Stimulated activated CD4-positive, alpha-beta T cell treated with anti-CD3 and anti-CD28 coated beads, TNF-alpha, amount 100 ng/mL, for 1 hour (primary cell): ENCODE results near the gene GNG13.
"Not testable (repeated sequence)": the region's sequence is repeated elsewhere in the genome, so short reads cannot be mapped to it uniquely, and the experiment has no call there.

Source experiments
- DNase-seq, 3 donors: peaks; one replicate each; pipeline ENCODE4 v3.0.0-alpha.2; 2020; ENCODE audit warnings: low read depth in 3 of 3, low spot score in 1 of 3

Gene GNG13

DNA sequence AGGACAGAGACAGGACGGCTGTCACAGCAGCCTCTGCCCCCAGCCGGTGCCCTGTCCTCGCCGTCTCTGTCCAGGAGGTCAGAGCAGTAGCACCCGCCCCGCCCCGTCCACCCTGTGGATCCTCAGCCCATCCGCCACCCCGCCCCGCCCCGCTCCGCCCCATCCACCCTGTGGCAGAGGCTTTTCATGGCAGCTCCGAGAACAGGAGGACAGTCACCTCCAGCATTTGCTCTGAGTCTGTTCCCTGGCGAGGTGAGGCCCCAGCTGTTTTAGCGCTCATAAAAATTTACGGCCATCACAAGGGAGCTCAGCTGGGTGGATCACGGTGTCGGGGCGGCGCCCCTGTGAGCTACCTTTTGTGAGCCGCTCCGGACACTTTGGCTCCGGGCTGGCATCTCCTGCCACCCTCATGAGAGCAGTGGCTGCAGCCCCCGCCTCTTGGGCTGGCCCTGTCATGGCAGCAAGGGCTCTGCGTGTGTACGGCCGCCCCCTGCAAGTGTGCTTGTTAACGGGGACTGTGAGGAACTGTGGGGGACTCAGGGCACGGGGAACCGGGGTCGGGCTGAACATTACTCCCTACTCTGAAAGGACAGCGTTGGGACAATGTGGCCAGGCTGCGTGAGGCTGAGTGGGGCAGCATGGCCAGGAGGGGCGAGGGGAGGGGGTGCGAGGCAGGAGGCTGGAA, 32.3 kb upstream of the GNG13 start:
- no peak for DNase-seq

DNA sequence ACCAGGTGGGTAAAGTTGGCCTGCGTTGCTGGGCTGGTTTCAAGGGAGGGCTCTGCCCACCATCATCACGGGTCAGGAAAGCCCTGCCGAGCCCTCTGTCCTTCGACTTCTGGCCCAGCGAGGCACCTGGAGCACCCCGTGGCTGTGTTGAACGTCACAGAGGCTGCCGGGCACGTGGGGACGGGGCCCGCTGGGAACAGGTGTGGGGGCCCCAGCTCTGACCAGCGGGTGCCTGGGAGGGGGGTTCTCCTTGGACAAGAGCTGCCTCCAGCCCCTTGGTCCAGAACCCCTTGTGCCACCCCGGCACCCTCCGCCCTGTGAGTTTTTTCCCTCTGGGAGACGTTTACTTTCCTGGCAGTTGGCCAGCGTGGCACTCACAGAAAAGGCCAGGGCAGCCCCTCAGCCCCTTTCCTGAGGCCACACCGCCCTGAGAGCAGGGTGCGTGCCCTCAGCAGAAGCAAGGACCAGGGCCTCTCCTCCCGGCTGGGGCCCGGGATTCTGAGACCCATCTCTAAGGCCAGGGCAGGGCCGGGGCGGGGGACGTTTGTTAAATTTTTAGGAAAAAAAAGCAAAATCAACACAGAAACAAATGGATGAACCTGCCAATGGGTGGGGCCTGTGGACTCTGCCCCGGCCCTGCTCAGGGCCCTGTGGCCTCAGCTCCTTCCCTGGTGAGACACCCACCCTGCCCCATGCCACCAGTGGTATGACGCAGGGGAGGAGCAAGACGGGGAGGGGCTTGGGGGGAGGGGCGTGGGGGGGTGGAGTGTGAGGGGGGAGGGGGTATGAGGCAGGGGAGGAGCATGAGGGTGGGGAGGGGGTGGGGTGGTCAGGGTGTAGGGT, 31.3 kb upstream of the GNG13 start:
- no peak for DNase-seq

DNA sequence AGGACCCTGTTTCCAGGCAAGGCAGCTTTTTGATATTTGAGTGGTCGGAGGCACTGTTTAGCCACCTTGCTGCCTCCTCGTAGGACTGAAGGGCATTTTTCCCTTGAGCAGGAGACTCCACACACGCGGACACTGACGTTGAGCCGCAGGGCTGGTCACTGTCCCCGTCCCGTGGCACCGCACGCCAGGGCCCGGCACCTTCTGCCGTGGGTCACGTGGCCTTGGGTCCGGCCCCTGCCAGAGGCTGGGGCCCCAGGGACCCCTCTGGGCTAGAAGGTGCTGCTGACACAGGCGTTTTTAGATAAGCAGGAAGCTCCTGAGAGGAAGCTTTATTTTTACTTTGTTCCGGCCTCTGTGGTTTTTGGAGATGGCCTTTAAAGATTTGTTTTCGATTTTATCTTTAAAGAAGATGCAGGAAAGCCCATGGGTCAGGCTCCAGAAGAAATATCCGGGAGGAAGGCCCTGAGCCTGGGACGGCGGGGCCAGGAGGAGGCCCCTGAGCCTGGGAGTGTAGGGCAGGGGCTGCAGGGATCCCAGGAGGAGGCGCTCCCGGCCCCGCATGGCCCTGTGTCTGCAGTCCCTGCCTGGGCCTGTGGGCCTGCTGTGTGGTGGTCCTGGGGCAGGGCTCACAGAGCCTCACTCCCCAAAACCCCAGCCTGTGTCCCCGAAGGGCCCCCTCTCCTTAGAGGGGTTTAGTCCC, 30.5 kb upstream of the GNG13 start:
- no peak for DNase-seq

DNA sequence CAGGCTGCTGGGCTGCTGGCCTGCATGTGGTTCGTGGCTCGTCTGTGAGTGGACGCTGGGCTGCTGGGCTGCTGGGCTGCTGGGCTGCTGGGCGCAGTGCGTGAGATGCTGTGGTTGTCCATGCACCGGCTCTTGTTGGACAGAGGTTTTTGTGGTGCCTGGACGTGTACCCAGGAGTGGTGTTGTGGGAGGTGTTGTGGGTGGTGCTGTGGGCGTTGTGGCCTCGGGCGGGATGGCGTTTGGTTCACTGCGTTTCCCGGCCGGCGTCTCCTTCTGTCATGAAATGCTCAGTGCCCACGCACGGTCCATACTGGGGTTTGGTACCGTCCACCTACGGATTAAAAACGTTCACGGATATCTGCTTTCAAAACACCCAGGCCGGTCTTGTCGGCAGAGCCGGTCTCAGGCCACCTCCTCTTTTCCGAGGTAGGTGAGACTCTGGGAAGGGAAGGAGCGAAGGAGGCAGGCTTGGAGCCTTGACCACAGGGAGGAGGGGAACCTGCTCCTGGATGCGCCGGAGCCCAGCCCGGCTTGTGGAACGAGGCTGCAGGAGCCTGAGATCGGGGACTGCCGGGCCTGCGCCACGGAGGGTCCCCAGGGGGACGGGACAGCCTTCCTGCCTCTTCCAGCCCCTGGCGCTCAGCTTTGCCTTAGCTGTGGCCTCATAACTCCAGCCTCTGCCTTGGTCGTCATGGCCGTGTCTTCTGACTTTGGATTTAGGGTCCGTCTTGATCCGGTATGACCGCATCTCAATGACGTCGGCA, 29.8 kb upstream of the GNG13 start:
- DNase-seq, result no peak

DNA sequence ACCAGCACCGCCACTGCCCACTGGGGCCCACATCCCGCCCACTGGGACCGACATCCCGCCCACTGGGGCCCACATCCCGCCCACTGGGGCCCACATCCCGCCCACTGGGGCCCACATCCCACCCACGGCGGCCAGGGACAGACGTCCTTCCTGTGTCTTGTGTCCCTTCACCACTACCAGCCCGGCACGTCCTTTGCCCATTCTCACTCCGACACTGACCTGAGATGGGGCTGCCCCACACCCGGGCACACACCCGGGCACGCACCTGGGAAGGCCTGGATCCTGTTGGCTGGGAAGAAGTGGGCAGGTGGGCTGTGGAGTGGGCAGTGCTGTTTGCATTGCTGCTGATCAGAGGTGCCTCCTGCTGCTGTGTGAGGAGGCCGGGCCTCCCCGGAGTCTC, 28.4 kb upstream of the GNG13 start:
- DNase-seq, result no peak

DNA sequence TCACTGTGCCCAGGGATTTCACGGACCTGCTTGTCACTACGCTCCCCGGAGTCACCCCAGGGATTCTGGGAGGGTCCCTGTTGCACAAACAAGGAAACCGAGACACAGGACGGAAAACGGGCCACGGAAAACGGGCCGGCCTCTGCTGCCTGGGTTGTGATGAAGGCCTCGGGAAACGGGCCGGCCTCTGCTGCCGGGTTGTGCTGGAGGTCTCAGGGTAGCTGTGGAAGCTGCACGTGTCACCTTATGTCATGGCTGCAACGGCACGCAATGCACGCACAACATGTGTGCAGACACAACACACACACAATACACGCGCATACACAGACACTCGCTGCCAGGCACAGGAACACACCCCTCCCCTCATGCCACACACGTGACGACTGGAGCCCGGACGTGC, 27.0 kb upstream of the GNG13 start:
- no peak for DNase-seq

DNA sequence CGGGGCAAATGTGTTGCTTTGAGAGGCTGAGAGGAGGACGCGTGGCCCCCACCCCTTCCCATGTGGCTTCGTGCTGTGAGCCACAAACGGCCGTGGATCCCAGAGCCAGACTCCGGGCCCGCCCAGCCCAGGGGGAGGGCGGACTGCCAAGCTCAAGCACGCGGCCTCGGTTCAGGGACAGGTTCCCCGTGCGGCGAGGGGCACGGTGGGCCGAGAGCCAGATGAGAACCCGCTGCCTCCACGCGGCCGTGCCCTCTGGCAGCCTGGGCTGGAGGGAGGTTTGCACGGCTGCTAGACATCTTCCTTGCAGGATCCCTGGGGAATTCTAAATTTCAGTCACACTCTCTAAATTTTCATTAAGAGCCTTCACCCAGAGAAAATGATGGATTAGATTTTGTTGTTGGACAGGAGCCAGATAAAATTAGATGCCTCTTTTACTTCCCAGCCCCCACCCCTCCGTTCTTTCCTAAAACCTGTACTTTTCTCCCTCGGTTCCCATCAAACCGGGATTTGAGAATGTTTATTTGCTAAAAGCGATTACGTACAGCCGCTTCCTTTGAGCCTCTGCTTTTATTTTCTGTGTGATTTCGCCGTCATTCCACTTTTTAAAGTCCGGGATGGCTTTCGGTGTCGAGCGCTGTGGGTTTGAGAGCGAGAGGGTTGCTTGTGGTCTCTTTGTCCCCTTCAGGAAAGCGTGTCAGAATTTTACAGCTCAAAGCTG, 25.0 kb upstream of the GNG13 start:
- DNase-seq, result no peak

DNA sequence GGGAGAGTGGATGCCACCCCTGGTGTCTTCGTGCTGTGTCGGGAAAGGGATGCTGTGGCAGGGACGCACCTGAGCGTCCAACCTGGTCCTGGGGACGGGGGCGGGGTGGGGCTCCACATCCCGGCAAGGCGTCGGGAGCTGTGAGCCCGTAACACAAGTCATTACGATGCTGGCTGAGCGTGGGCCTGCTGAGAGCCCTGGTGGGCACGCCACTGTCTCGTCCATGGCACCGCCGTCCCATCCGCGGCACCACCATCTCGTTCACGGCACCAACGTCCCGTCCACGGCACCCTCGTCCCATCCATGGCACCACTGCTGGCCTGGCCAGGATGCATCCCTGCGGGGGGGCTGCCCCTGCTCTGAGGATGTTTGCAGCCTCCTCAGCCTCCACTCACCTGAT, 24.1 kb upstream of the GNG13 start:
- DNase-seq, result no peak

DNA sequence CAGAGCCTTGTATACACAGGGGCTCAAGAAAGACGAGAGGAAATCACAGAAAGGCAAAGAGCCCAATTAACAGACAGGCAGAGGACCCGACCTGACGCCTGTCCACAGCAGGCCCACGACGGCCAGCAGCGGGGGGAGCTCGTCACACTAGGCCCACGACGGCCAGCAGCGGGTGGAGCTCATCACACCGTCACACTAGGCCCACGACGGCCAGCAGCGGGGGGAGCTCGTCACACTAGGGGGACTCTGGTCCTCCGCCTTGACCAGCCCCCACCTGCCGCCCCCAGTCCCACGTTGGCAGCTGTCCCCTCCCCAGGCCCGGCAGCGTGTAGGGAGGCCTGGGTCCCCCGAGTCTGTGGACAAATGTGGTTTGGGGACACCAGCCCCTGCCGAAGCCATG, 23.7 kb upstream of the GNG13 start:
- no peak for DNase-seq

DNA sequence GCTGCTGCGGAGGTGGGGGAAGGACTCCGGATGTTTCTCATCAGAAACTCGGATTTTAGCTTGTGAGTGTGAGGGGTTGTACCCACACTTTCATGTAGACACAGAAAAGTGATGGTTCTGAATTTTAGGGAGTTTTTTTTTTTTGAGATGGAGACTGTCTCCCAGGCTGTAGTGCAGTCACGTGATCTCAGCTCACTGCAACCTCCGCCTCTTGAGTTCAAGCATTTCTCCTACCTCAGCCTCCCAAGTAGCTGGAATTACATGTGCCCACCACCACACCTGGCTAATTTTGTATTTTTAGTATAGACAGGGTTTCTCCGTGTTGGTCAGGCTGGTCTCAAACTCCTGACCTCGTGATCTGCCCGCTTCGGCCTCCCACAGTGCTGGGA, 22.4 kb upstream of the GNG13 start:
- DNase-seq, result no peak

DNA sequence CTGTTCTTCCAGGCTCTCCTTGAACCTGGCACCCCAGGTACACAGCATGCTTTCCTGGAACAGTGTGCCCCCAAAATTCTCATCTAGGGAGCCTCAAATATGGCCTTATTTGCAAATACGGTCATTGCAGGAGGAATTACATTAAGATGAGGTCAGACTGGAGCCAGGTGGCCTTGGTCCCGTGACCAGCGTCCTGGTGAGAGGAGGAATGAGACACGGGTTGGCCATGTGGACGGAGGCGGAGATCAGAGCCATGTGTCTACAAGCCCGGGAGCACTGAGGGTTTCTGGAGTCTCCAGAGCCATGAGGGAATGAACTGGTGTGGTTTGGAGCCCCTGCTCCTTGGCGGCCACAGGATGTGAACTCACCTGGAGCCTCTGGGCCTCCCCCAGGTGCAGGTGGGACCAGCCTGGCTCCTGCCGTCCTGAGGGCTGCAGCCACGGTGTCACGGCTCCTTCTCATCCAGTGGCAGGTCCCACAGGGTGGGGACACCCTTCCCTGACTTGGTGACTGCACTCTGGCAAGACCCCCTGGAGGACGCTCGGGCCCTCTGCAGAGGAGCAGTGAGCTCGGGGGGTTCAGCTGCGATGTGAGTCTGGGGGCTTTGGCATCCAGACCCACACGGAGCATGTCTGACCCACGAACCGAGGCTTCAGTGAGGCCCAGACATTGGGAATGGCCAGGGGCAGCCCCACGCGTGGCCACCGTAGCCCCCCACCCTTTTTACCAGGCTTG, 21.8 kb upstream of the GNG13 start:
- DNase-seq, result no peak

DNA sequence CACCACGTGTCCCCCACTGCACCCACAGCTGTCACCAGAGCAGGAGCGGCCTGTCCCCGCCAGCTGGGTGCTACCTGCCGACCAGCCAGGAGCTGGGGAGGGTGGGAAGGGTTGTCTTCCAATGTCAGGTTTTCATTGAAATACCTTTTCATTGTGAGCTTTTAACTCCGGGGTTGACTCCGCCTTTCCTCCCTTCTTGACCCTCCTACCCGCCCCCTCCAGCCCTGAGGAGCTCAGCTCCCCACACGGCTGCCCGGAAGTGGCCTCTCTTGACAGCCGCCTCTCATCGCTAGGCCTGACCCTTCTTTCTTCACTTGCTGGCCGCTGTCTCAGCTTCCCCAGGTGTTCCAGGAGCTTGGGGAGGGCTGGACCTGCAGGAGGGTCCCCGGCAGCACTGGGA, 21.2 kb upstream of the GNG13 start:
- no peak for DNase-seq

DNA sequence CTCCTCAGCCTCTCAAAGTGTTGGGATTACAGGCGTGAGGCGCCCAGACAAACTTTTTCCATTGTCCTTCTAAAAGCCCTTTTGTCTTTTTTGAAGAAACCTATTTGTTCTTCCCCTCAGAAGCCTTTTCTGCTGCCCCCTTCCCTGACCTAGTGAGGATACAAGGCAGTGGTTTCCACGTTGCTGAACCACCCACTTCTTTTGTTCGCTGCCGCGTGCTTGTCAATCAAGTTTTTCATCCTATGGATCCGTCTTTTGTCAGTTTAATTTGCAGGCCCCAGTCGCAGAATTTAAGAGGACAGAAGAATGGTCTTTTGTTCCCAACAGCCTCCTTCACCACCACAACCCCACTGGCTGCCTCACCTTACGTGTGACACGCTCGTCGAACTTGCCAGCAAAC, 20.2 kb upstream of the GNG13 start:
- no peak for DNase-seq

DNA sequence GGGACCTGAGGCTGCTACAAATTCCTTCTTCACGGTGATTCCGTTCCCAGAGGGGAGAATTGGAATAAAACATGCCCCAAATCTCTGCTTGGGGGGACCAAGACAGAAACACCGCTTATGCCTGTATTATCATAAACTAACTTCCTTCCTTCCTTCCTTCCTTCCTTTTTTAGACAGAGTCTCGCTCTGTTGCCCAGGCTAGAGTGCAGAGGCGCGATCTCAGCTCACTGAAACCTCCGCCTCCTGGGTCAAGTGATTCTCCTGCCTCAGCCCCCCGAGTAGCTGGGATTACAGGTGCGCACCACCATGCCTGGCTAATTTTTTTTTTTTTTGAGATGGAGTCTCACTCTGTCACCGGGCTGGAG, 19.5 kb upstream of the GNG13 start:
- DNase-seq, result not testable (repeated sequence)

DNA sequence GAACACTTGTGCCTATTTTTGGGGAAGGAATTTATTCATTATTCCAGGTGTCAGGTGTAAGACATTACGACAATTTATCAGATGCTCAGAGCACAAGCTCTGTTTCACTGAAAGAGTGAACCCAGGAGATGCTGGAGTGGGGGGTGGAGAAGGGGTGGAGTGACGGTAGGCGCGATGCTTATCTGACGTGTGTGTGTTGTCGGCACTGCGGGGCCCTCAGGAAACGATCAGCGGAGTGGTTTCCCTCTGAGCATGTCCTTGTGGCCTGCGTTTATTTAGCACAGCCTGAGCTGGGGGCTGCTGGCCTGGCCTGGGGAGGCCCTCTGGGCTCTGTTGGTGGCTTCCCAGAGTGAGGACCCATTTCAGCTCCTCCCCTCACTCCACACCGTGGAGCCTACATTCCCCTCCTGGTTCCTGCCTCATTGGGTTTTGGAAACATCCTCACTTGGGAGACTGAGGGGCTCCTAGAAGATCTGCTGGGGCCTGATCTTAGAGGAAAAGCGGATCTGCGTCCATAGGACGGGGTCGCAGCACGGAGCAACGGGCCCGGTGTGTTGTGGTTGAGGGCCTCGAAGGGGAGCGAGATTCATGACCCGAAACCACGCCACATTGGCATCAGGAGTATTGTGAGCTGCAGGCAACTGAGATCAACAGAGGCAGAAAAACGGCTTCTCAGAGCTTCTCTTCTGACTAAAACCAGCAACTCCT, 19.0 kb upstream of the GNG13 start:
- no peak for DNase-seq

DNA sequence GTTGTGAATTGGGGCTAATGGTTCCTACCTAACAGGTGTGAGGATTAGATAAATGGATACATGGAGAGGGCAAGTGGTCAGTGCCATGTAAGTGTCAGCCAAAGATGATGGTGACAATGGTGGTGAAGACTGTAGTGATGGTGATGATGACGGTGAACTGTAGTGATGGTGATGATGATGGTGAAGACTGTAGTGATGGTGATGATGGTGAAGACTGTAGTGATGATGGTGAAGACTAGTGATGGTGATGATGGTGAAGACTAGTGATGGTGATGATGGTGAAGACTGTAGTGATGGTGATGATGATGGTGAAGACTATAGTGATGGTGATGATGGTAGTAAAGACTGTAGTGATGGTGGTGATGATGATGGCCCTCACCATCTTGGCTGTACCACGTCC, 18.1 kb upstream of the GNG13 start:
- no peak for DNase-seq

DNA sequence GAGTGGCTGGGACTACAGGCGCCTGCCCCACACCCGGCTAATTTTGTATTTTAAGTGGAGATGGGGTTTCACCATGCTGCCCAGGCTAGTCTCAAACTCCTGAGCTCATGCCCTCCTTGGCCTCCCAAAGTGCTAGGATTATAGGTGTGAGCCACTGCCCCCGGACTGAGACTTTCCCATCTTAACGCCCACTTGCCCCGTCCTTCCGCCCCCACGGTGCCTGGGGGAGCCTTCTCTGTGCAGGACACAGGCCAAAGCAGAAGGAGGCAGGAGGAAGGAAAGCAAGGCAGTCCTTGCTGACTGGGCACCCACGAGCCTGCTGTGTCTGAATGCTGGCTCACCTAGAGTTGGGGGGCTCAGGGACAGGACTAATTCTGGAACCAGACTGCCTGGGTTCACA, 17.6 kb upstream of the GNG13 start:
- no peak for DNase-seq

DNA sequence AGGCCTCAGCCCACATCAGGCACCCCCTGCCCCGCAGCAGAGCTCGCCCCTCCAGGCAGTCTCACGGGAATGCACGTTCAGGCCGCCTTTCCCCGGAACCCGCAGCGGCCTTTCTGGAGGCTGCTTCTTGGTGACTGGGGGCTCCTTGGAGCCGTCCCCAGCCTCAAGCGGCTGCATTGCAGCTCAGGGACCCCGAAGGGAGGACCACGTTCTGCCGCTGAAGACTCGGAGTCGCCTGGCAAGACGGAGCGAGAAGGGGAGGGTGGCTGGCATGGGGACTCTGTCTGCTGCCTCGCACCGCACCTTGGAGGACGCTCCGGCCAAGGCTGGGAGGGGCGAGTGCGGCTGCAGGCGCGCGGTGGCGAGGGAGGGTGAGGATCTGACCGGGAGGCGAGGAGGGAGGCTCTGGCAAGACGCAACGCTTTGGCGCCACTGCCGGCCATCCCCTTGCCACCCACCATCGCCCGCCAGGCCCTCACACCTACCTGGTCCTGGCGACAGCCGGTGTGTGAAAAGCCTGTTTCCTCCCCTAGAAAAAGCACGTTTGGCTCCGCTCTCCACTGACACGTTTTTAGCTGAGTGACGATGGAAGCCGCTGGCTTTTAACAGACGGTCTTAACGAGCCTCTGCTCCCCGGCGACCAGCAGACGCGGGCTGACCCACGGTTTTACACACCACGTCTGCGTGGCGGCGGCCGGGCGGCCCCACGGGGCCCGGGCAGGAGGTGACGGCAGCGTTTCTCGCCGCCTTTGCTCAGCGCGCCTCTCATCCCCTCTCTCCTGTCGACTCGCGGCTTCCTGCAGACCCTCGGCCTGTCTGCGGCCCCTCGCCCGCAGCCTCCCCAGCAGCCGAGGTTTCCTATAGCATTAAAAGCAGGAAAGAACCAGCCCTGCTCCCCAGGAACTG, 16.7 kb upstream of the GNG13 start:
- DNase-seq, result no peak

DNA sequence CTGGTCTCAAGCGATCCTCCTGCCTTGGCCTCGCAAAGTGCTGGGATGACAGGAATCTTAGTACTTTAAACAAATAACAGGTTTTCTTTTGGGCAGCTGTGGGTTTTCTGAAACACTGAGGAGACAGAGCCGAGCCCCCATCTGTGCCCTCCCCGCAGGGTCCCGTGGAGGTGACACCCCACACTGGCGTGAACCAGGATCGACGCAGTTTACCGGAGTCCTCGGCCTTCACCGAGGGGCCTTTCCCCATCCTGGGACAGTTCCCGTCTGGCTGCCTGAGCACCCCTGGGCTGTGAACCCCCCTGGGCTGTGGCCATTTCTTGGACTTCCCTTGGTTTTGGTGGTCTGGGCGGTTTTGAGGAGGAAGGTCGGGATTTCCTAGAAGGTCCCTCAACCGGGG, 15.3 kb upstream of the GNG13 start:
- no peak for DNase-seq
